ENCODE results near the gene NOS1AP.

Gene NOS1AP

GRCh38 chr1:162107911-162108310, 38.4 kb downstream of the NOS1AP start:
- Histone ChIP-seq H3K4me3 (ENCODE audit: insufficient read length, low read depth) (no peak overlapping the region), H3K9me3 (ENCODE audit: insufficient read depth, low read length) (peaks cover 18% of the 10 kb centered on the region), H3K4me1 (ENCODE audit: insufficient read depth, insufficient read length) (no peaks in the 10 kb centered on the region), H3K9ac (ENCODE audit: insufficient read length, low read depth) (no peak overlapping the region), H3K36me3 (ENCODE audit: insufficient read depth, insufficient read length, low read length) (no peaks in the 10 kb centered on the region), H3K27me3 (ENCODE audit: insufficient read depth, insufficient read length) (no peaks in the 10 kb centered on the region)
- no peak for TF ChIP-seq SUZ12 (IDR thresholded peaks at IDR 0.05; ENCODE audit: extremely low read depth, insufficient read depth, insufficient read length)
- DNase-seq (ENCODE audit: low read depth, low spot score) = no peak

- H3K4me3 ChIP-seq (ENCODE audit: insufficient read length, low read depth) = no peak overlapping the region
- TF ChIP-seq SUZ12 (IDR thresholded peaks at IDR 0.05; ENCODE audit: extremely low read depth, insufficient read depth, insufficient read length) = no peak
- TF ChIP-seq YY1 (IDR thresholded peaks at IDR 0.05; ENCODE audit: insufficient read depth, insufficient read length) = no peak
- no peak for TF ChIP-seq ZNF274 (IDR thresholded peaks at IDR 0.05; ENCODE audit: low read depth, low read length)
- H3K9me3 ChIP-seq (ENCODE audit: insufficient read depth, low read length) = peaks cover 13% of the 10 kb centered on the region
- no peaks in the 10 kb centered on the region for H3K36me3 ChIP-seq (ENCODE audit: insufficient read depth, insufficient read length, low read length)
- DNase-seq (ENCODE audit: low read depth, low spot score) = no peak
- H3K4me1 ChIP-seq (ENCODE audit: insufficient read depth, insufficient read length) = no peaks in the 10 kb centered on the region
- H3K9ac ChIP-seq (ENCODE audit: insufficient read length, low read depth) = no peak overlapping the region
- H3K27me3 ChIP-seq (ENCODE audit: insufficient read depth, insufficient read length) = no peaks in the 10 kb centered on the region
Measured at GRCh38 chr1:162108426-162108825, 38.9 kb downstream of the NOS1AP start.

GRCh38 chr1:162110910-162111309, 41.4 kb downstream of the NOS1AP start:
- Histone ChIP-seq H3K9ac (ENCODE audit: insufficient read length, low read depth) (no peak overlapping the region), H3K36me3 (ENCODE audit: insufficient read depth, insufficient read length, low read length) (no peaks in the 10 kb centered on the region), H3K4me1 (ENCODE audit: insufficient read depth, insufficient read length) (no peaks in the 10 kb centered on the region), H3K27me3 (ENCODE audit: insufficient read depth, insufficient read length) (no peaks in the 10 kb centered on the region), H3K4me3 (ENCODE audit: insufficient read length, low read depth) (no peak overlapping the region), H3K9me3 (ENCODE audit: insufficient read depth, low read length) (no peaks in the 10 kb centered on the region; the same call in 1 of the 2 replicates)
- no peak for DNase-seq (ENCODE audit: low read depth, low spot score)
- TF ChIP-seq ZNF274 (IDR thresholded peaks at IDR 0.05; ENCODE audit: low read depth, low read length) (no peak), SUZ12 (IDR thresholded peaks at IDR 0.05; ENCODE audit: extremely low read depth, insufficient read depth, insufficient read length) (no peak), YY1 (IDR thresholded peaks at IDR 0.05; ENCODE audit: insufficient read depth, insufficient read length) (no peak)

GRCh38 chr1:162111572-162111971, 42.1 kb downstream of the NOS1AP start:
- TF ChIP-seq SUZ12 (IDR thresholded peaks at IDR 0.05; ENCODE audit: extremely low read depth, insufficient read depth, insufficient read length) (no peak), ZNF274 (IDR thresholded peaks at IDR 0.05; ENCODE audit: low read depth, low read length) (no peak), YY1 (IDR thresholded peaks at IDR 0.05; ENCODE audit: insufficient read depth, insufficient read length) (no peak)
- DNase-seq (ENCODE audit: low read depth, low spot score) = no peak

GRCh38 chr1:162113419-162113818, 43.9 kb downstream of the NOS1AP start:
- Histone ChIP-seq H3K9me3 (ENCODE audit: insufficient read depth, low read length) (no peaks in the 10 kb centered on the region; the same call in 1 of the 2 replicates), H3K4me1 (ENCODE audit: insufficient read depth, insufficient read length) (no peaks in the 10 kb centered on the region), H3K27me3 (ENCODE audit: insufficient read depth, insufficient read length) (no peaks in the 10 kb centered on the region), H3K9ac (ENCODE audit: insufficient read length, low read depth) (no peak overlapping the region), H3K4me3 (ENCODE audit: insufficient read length, low read depth) (no peak overlapping the region), H3K36me3 (ENCODE audit: insufficient read depth, insufficient read length, low read length) (no peaks in the 10 kb centered on the region)
- no peak for TF ChIP-seq YY1 (IDR thresholded peaks at IDR 0.05; ENCODE audit: insufficient read depth, insufficient read length)
- no peak for TF ChIP-seq ZNF274 (IDR thresholded peaks at IDR 0.05; ENCODE audit: low read depth, low read length)
- no peak for DNase-seq (ENCODE audit: low read depth, low spot score)

More at GRCh38 chr1:162111572-162111971, 42.1 kb downstream of the NOS1AP start:
- no peaks in the 10 kb centered on the region for H3K4me1 ChIP-seq (ENCODE audit: insufficient read depth, insufficient read length)
- H3K36me3 ChIP-seq (ENCODE audit: insufficient read depth, insufficient read length, low read length) = no peaks in the 10 kb centered on the region
- no peak overlapping the region for H3K9ac ChIP-seq (ENCODE audit: insufficient read length, low read depth)
- H3K4me3 ChIP-seq (ENCODE audit: insufficient read length, low read depth) = no peak overlapping the region
- no peaks in the 10 kb centered on the region; the same call in 1 of the 2 replicates for H3K9me3 ChIP-seq (ENCODE audit: insufficient read depth, low read length)
- no peaks in the 10 kb centered on the region for H3K27me3 ChIP-seq (ENCODE audit: insufficient read depth, insufficient read length)

GRCh38 chr1:162117039-162117774, 47.7 kb downstream of the NOS1AP start:
- H3K9me3 ChIP-seq (ENCODE audit: insufficient read depth, low read length) = no peaks in the 10 kb centered on the region
- no peak for TF ChIP-seq ZNF274 (IDR thresholded peaks at IDR 0.05; ENCODE audit: low read depth, low read length)
- TF ChIP-seq SUZ12 (IDR thresholded peaks at IDR 0.05; ENCODE audit: extremely low read depth, insufficient read depth, insufficient read length) = no peak
- no peak for TF ChIP-seq YY1 (IDR thresholded peaks at IDR 0.05; ENCODE audit: insufficient read depth, insufficient read length)
- H3K4me3 ChIP-seq (ENCODE audit: insufficient read length, low read depth) = no peak overlapping the region
- no peaks in the 10 kb centered on the region for H3K27me3 ChIP-seq (ENCODE audit: insufficient read depth, insufficient read length)
- H3K9ac ChIP-seq (ENCODE audit: insufficient read length, low read depth) = no peak overlapping the region
- H3K4me1 ChIP-seq (ENCODE audit: insufficient read depth, insufficient read length) = no peaks in the 10 kb centered on the region
- no peak for DNase-seq (ENCODE audit: low read depth, low spot score)
- no peaks in the 10 kb centered on the region for H3K36me3 ChIP-seq (ENCODE audit: insufficient read depth, insufficient read length, low read length)

- H3K36me3 ChIP-seq (ENCODE audit: insufficient read depth, insufficient read length, low read length) = no peaks in the 10 kb centered on the region
- H3K27me3 ChIP-seq (ENCODE audit: insufficient read depth, insufficient read length) = no peaks in the 10 kb centered on the region
- DNase-seq (ENCODE audit: low read depth, low spot score) = no peak
Measured at GRCh38 chr1:162118063-162118462, 48.6 kb downstream of the NOS1AP start.

More at GRCh38 chr1:162118063-162118462, 48.6 kb downstream of the NOS1AP start:
- Histone ChIP-seq H3K4me1 (ENCODE audit: insufficient read depth, insufficient read length) (no peaks in the 10 kb centered on the region), H3K9me3 (ENCODE audit: insufficient read depth, low read length) (no peaks in the 10 kb centered on the region), H3K4me3 (ENCODE audit: insufficient read length, low read depth) (no peak overlapping the region), H3K9ac (ENCODE audit: insufficient read length, low read depth) (no peak overlapping the region)
- no peak for TF ChIP-seq ZNF274 (IDR thresholded peaks at IDR 0.05; ENCODE audit: low read depth, low read length)
- TF ChIP-seq YY1 (IDR thresholded peaks at IDR 0.05; ENCODE audit: insufficient read depth, insufficient read length) = no peak
- no peak for TF ChIP-seq SUZ12 (IDR thresholded peaks at IDR 0.05; ENCODE audit: extremely low read depth, insufficient read depth, insufficient read length)
